Tibial nerve (tissue), 4 donors: Measurements from ENCODE around the gene NMT2. TPM values are rescaled to one million over a fixed set of nuclear protein-coding genes. Genes with fewer than 3 reads are reported as not detected.

Source experiments
- DNase-seq, 2 donors: peaks; one replicate each; pipeline ENCODE4 v3.0.0-alpha.2; 2019; ENCODE audit warnings: low spot score in 2 of 2
- H3K27ac ChIP-seq, 4 donors: fragments of 200-600 bp; sonication (generic) in 3 of 4; one replicate each; pipeline ENCODE4 v1.5.1; 2017 to 2019; ENCODE audit warnings: mild to moderate bottlenecking in 1 of 4
- H3K27me3 ChIP-seq, 2 donors: fragments of 200-600 bp; sonication (generic) in 1 of 2; one replicate each; pipeline versions ENCODE4 v1.5.1 to v1.6.0; 2017 to 2019
- H3K36me3 ChIP-seq, 3 donors: fragments of 200-600 bp; sonication (generic); one replicate each; pipeline ENCODE4 v1.5.1; 2018 to 2019
- H3K4me1 ChIP-seq, 4 donors: fragments of 200-600 bp; sonication (generic) in 3 of 4; one replicate each; pipeline ENCODE4 v1.5.1; 2017 to 2019
- H3K4me3 ChIP-seq, 4 donors: fragments of 200-600 bp; sonication (generic) in 3 of 4; one replicate each; pipeline ENCODE4 v1.5.1; 2017 to 2019; ENCODE audit warnings: mild to moderate bottlenecking in 1 of 4, moderate library complexity in 1 of 4
- H3K9me3 ChIP-seq, 4 donors: fragments of 200-600 bp; sonication (generic) in 3 of 4; one replicate each; pipeline ENCODE4 v1.5.1; 2017 to 2019
- CTCF ChIP-seq, 5 experiments: fragments of 200-600 bp in 3 of 5; fragments of 450-650 bp in 2 of 5; sonication (generic) in 3 of 5; IDR thresholded peaks; one replicate each; pipeline ENCODE4 v1.5.1; 2016 to 2019; ENCODE audit warnings: antibody characterized with exemption in 5 of 5, mild to moderate bottlenecking in 3 of 5, moderate library complexity in 2 of 5
- EP300 ChIP-seq, 2 donors: sonication (generic); formaldehyde crosslinking; IDR thresholded peaks; one replicate each; pipeline ENCODE4 v1.6.1; 2017; ENCODE audit warnings: antibody characterized with exemption in 2 of 2, mild to moderate bottlenecking in 1 of 2
- POLR2A ChIP-seq, 2 donors: fragments of 450-650 bp; IDR thresholded peaks; one replicate each; pipeline ENCODE4 v1.6.1; 2017; ENCODE audit warnings: antibody characterized with exemption in 2 of 2, mild to moderate bottlenecking in 2 of 2, moderate library complexity in 2 of 2
- WGBS, 2 donors: methylation state at CpG; one replicate each; pipeline ENCODE4 v1.1.5; 2018; 5-methylcytosine and 5-hydroxymethylcytosine counted together
- small RNA-seq: library from RNA; depleted of rRNA; stranded (forward); fragments of <200 nt; gene quantifications from one replicate; pipeline ENCODE3, GENCODE V24; 2016
- total RNA-seq, 4 donors: library from RNA; depleted of rRNA; stranded (reverse); fragments of >200 nt; gene quantifications; one replicate each; pipeline ENCODE4 v1.1.0, GENCODE V29; 2016

The NMT2 gene
- total RNA-seq, 4 donors from 2014 or later, result 18.2 to 29.7 (median 24.0) TPM

GRCh38 chr10:15067154-15067553 lies 101.3 kb downstream of the NMT2 start:
- DNase-seq, result no peak
- H3K9me3 ChIP-seq, result peaks cover 0 to 26% (median 0%) of the 10 kb centered on the region in 4 donors
- H3K36me3 ChIP-seq, result no peaks in the 10 kb centered on the region
- no peaks in the 10 kb centered on the region for H3K4me1 ChIP-seq
- no peak overlapping the region for H3K27ac ChIP-seq
- 91 to 94% methylated on average over 5 of the region's 5 CpGs for WGBS, 2 donors
- no peak overlapping the region for H3K4me3 ChIP-seq
- H3K27me3 ChIP-seq, result no peaks in the 10 kb centered on the region
- TF ChIP-seq POLR2A (IDR thresholded peaks at IDR 0.05), result no peak
- TF ChIP-seq CTCF (IDR thresholded peaks at IDR 0.05), result no peak
- no peak for TF ChIP-seq EP300 (IDR thresholded peaks at IDR 0.05)

- no peaks in the 10 kb centered on the region for H3K27me3 ChIP-seq
- peaks cover 0 to 33% (median 0%) of the 10 kb centered on the region in 4 donors for H3K9me3 ChIP-seq
- H3K27ac ChIP-seq, result no peak overlapping the region
- TF ChIP-seq POLR2A (IDR thresholded peaks at IDR 0.05) (no peak), EP300 (IDR thresholded peaks at IDR 0.05) (no peak), CTCF (IDR thresholded peaks at IDR 0.05) (no peak)
- DNase-seq, result no peak
- no peak overlapping the region for H3K4me3 ChIP-seq
- 72 to 77% methylated on average over 2 of the region's 2 CpGs for WGBS, 2 donors
- no peaks in the 10 kb centered on the region for H3K4me1 ChIP-seq
- H3K36me3 ChIP-seq, result no peaks in the 10 kb centered on the region
Measured at GRCh38 chr10:15060638-15061037, 107.9 kb downstream of the NMT2 start.

GRCh38 chr10:15059914-15060313 lies 108.6 kb downstream of the NMT2 start:
- Histone ChIP-seq H3K9me3 (peaks cover 0 to 26% (median 0%) of the 10 kb centered on the region in 4 donors), H3K27ac (no peak overlapping the region), H3K27me3 (no peaks in the 10 kb centered on the region), H3K36me3 (no peaks in the 10 kb centered on the region), H3K4me3 (no peak overlapping the region), H3K4me1 (no peaks in the 10 kb centered on the region)
- no peak for TF ChIP-seq EP300 (IDR thresholded peaks at IDR 0.05)
- no peak for TF ChIP-seq POLR2A (IDR thresholded peaks at IDR 0.05)
- TF ChIP-seq CTCF (IDR thresholded peaks at IDR 0.05), result no peak
- no peak for DNase-seq
- 72 to 83% methylated on average over 4 of the region's 4 CpGs for WGBS, 2 donors

- H3K9me3 ChIP-seq, result peaks cover 0 to 21% (median 0%) of the 10 kb centered on the region in 4 donors
Measured at GRCh38 chr10:15058689-15059088, 109.8 kb downstream of the NMT2 start.

More at GRCh38 chr10:15058689-15059088, 109.8 kb downstream of the NMT2 start:
- 59 to 66% methylated on average over 1 of the region's 1 CpG for WGBS, 2 donors
- Histone ChIP-seq H3K4me3 (no peak overlapping the region), H3K36me3 (no peaks in the 10 kb centered on the region), H3K4me1 (no peaks in the 10 kb centered on the region), H3K27me3 (no peaks in the 10 kb centered on the region), H3K27ac (no peak overlapping the region)
- no peak for TF ChIP-seq EP300 (IDR thresholded peaks at IDR 0.05)
- TF ChIP-seq CTCF (IDR thresholded peaks at IDR 0.05), result no peak
- TF ChIP-seq POLR2A (IDR thresholded peaks at IDR 0.05), result no peak
- DNase-seq, result no peak

Small RNA genes within 50 kb of the gene (small RNA-seq; reads per million reads assigned to genes)
- gene AL590365.1, result not detected

Other genes starting within 250 kb of the NMT2 start
- 10 to 100 TPM in 3 of 4 donors, 1 to 10 TPM in 1; 9.6 to 28.8 (median 17.5) TPM for gene DCLRE1C, start 214.6 kb downstream of the NMT2 start, total RNA-seq
- gene MEIG1, start 209.3 kb downstream of the NMT2 start, total RNA-seq, result not detected
- 10 to 100 TPM in 1 of 4 donors, 1 to 10 TPM in 3; 2.9 to 15.3 (median 6.7) TPM for gene OLAH, start 124.8 kb downstream of the NMT2 start, total RNA-seq
- gene ACBD7, start 79.9 kb downstream of the NMT2 start, total RNA-seq, result 10 to 100 TPM in 2 of 4 donors, 1 to 10 TPM in 2; 1.5 to 12.0 (median 7.4) TPM
- 10 to 100 TPM; 10.5 to 19.2 (median 16.5) TPM for gene RPP38, start 71.3 kb downstream of the NMT2 start, total RNA-seq
- 10 to 100 TPM; 15.3 to 31.2 (median 21.2) TPM for gene FAM171A1, start 202.6 kb upstream of the NMT2 start, total RNA-seq